HG03066 (cell line): ENCODE data around the gene TMEM273.

ENCODE experiments used
- ATAC-seq: cut with Tn5 transposase; IDR thresholded peaks from one replicate; pipeline ENCODE4 v1.9.1; 2021; ENCODE audit warnings: low read depth; ENCODE audit not compliant: unreplicated experiment

Gene TMEM273

GRCh38 chr10:49120911-49121310, 67.3 kb downstream of the TMEM273 start:
- no peak for ATAC-seq

- ATAC-seq, result no peak
Observed at GRCh38 chr10:49119746-49120145, 68.4 kb downstream of the TMEM273 start.

DNA sequence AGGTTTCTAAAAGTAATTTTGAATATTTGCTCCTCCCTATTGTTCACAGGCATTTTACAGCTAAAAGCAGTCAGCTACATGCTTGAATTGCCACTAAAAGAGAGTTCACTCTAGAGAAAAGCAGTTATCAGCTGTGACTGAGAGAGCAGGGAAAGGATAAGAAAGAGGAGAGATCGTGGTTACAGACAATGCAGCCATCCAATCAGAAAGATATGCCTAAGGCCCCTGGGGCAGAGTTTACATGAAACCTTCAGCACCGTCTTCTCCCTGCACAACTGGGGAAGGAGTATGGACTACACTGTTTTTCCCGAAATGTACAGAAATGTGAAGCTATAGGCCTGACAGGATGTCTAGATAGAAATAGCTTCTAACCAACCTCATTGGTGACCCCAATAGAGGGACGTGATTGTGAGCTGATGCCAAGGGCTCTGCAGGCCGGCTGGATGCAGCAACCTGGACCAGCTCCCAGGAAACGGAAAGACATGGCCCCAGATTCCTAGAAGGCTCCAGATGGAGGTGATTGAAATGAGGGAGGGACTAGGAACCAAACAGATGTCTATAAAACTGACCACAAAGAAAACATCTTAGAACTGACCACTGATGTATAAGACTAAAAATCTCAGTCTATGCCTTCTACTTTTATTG, 69.6 kb downstream of the TMEM273 start:
- no peak for ATAC-seq

DNA sequence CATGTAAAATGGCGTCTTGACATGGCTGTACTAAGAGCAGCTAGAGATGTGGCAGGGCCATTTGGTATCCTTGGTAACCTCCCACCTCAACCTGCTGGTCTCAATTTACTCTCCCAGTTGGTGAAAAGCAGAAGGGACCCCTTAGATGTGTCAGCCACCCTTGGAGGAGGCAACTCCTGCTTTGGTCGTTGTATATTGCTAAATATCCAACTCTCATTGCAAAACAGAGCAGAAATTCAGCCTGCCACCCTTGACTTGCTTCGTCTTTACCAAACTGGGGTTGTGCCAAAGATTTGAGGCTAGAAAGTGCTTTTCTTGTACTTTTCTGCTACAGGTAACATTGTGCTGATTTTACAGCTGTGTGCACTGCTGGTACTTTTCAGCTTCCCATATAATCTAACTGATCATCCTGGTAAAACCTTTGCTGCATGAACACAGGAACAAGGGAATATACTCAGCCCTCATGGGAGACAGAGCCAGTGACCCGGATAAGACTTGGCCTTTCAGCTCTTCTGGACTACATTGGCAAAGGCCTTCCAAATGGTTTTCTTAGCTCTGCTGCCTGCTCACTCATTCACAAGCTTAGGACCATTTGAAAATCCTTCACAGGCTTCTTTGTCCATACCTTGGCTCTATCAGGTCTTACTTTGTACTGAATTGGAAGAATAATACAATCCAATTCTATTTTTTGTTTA, 70.7 kb downstream of the TMEM273 start:
- no peak for ATAC-seq

GRCh38 chr10:49116509-49117375, 71.4 kb downstream of the TMEM273 start:
- ATAC-seq, result no peak

GRCh38 chr10:49115796-49116508, 72.2 kb downstream of the TMEM273 start:
- no peak for ATAC-seq

- ATAC-seq, result no peak
Observed at GRCh38 chr10:49115015-49115795, 73.0 kb downstream of the TMEM273 start, which contains the start of gene VSTM4. VSTM4 (minus strand) TSS chr10:49115522; CDS start chr10:49115485, 37 bp downstream.

DNA sequence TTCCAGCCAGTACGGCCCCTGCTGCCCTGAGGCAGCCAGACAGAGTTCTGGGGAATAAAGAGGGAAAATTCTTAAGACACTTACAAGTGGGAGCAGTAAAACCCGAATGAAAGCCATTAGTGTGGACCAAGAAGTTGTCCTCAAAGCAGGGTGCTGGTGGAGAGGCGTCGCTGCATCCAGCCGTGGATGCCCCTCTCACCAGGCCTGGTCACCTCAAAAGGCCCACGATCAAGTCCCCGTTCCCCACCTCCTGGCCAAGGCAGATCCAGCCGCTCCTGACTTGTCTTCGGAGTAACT, 73.5 kb downstream of the TMEM273 start:
- no peak for ATAC-seq

DNA sequence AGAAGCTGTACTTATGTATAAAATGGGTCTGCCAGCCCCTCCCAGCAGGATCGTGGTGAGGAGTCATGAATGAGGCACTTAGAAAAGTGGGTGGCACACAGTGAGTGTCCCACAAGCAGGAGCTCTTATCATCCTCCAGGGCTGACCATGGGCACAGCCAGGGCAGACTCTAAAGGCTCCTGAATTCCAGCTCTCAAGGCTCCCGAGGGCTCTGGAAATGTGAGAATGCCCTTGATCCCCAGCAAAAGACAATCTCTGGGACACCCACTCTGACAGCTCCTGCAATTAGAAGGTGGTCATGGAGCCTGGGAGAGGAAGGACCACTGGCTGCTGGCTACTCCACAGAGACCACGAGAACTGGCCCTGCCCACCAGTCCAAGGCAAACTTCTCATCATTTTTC, 74.5 kb downstream of the TMEM273 start:
- ATAC-seq, result no peak

DNA sequence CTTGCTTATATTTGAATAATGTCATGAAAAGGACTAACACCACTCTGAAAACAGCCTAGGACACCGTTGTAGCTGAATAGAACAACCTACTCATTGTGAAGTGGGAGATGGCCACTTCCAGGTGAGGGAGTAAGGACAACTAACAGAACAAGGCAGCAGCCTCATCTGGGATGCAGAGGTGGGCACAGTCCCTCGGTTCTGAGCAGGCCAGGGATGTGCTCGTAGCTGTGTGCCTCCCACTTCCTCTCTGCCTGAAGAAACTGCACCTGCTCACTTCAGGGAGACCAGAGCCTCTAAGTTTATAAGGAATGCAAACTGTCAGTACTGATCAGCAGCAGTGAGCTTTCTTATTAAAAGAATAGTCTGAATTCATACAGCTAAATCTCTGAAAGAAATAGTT, 75.3 kb downstream of the TMEM273 start:
- ATAC-seq, result no peak

GRCh38 chr10:49112098-49112497, 76.1 kb downstream of the TMEM273 start:
- ATAC-seq, result no peak

- ATAC-seq, result no peak
Observed at GRCh38 chr10:49111320-49111698, 76.9 kb downstream of the TMEM273 start.

- no peak for ATAC-seq
Observed at GRCh38 chr10:49110684-49111319, 77.4 kb downstream of the TMEM273 start.

DNA sequence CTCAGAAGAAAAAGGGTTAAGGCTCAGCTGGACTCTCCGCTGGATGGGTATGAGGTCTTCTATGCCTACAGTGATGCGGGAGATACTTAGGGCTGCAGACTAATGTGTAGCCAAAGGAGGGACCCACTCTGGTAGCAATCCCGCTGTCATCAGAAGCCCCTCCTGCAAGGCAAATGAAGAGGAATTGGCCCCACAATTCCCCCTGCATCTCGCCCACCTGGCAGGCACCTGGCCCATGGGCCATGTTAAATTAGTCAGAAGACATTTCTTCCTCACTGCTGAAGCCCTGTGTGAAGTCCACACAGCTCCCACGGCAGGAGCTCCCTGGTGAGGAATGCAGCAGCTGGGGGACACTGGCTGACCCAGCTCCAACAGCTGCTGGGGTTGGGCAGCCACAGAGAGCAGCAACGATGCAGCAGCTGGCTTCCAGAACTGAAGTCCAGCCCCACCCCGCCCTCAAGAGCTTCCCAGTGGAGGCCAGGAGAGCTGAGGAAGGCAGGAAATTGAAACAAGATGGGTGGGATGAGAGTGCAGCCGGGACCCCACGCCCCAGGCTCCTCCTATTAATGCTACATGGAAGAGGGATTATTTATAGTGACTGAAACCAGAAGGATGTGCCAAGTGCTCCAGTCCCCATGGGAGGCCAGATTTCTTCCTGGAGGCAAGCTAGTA, 78.4 kb downstream of the TMEM273 start:
- ATAC-seq, result no peak

DNA sequence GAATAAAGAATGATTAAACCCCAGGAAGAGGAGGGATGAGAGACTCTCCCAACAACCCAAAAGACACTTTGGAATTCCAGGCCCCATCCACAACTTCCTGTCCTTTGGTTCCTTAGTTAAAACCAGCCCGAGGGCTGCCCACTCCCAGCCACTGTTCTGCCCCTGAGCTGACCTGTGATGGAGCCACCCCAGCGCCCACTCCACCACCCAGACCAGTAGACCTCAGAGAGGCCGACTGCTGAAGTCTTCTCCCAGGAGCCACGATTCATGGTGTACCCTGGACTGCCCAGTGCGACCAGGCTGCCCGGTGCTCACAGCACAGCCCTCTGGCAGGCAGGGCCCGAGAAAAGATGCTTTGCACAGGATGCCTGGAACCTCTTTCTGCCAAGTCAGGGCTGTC, 79.5 kb downstream of the TMEM273 start:
- ATAC-seq, result no peak

DNA sequence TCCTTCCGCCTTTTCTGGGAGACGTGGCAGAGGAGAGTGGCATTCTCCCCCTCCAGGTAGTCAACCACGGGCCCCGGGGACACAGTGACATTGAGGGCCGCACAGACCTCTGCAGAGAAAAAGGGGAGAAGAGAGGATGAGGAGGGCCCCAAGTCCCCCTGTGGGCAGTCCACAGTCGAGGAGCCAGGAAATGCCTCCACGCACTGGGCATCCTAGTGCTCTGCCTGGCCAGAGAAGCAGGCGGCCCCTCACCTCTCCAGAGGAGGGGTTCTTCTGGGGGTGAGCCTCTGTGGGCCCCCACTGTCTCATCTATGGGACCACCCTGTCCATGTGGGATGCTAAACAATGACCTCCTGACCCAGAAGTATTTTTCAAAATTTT, 80.3 kb downstream of the TMEM273 start:
- ATAC-seq, result no peak

DNA sequence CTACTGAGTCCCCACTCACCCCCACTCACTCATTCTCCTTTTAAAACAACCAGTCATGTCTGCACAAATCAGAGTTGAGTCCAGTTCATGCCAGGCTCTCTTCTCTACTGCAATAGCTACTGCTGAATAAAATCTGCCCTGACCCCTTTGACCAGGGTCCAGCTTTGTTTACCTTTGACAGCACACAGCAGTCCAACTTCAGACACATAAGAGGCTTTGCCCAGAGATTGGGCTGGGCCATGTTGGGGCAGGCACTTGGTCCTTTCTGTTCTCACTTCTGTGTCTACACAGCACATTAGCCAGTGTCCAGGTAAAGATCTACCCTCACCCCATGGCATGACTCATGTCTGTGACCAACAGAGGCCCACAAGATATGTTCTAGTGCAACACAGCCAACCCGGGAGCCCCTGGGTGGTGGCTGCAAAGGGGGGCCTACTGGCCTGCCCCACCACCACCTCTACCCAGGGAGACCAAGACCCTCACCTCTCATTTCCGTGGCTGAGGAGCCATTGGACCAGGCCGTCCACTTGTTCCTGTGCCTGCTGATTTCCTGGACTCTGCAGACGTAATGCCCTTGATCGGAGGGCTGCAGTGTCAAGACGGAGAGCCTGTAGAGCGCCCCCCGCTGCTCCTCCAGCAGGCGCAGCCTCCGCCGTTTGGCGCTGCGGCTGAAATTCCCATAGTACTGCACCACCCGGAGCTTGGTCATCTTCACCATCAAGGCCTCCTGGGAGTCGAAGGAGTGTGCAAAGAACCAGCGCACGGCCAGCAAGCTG, 80.9 kb downstream of the TMEM273 start:
- no peak for ATAC-seq

- ATAC-seq, result no peak
Observed at GRCh38 chr10:49106451-49106850, 81.7 kb downstream of the TMEM273 start.

DNA sequence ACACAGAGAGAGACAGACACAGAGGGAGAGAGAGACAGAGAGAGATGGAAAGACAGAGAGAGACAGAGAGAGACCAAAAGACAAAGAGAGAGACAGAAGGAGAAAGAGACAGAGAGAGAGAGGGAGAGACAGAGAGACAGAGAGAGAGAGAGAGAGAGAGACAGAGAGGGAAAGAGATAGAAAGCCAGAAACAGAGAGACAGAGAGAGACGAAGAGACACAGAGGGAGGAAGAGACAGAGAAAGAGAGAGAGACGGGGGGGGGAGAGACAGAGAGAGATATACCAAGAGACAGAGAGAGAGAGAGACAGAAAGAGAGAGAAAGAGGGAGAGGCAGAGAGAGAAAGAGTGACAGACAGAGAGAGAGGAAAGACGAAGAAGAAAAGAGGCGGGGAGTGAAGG, 83.1 kb downstream of the TMEM273 start:
- ATAC-seq, result no peak
